Measurements from ENCODE around the gene RBM3. TPM values are rescaled to one million over a fixed set of nuclear protein-coding genes. Genes with fewer than 3 reads are reported as not detected.

Gene RBM3
- total and polyA plus RNA-seq, 3 experiments from 2014 or later: 245 to 272 (median 255) TPM

DNA sequence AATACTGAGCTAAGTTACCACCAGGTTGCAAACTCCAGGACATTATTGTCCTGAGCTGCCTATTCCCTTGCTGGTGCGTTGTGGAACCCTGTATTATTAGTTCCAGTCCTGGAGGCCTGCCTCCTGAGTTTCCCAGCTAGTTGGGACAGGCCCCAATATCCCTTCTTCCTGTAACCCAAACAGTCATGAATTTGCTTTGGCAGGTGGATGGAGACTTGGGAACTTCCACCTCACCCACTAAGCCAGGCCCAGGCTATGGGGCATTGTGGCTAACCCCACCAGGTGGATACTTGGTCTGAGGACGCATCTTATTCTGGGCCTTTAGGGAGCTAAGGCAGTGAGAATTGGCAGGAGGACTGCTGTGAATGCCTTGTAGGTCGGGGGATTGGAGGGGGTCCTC is 5.0 kb downstream of the RBM3 start:
- ChIA-PET POLR2A (interaction anchor here (1.5 kb wide), 1 partner anchor 19 kb away, joined by 3 read pairs; no protein-coding TSS in a partner anchor), CTCF (interaction anchor here (2.2 kb wide), 1 partner anchor 40 kb away, joined by 7 read pairs; the partner anchor contains the start of gene TBC1D25)
- peaks cover 9 to 27% (median 12%) of the 10 kb centered on the region in 3 donors for H3K4me1 Mint-ChIP-seq
- Histone ChIP-seq H3K27me3 (ENCODE audit: insufficient read depth, low read length, poor library complexity, severe bottlenecking) (no peaks in the 10 kb centered on the region), H3K36me3 (ENCODE audit: insufficient read depth, low read length) (peaks cover 29% of the 10 kb centered on the region), H3K4me1 (ENCODE audit: insufficient read depth, low read length) (peaks cover 18% of the 10 kb centered on the region), H3K4me3 (ENCODE audit: low read length) (no peak overlapping the region), H3K9me3 (ENCODE audit: low read length) (no peaks in the 10 kb centered on the region), H3K27ac (ENCODE audit: low read depth, low read length) (no peak overlapping the region)
- peak overlapping the region in 1 of 7 donors; percentile 3 for H3K4me3 Mint-ChIP-seq
- no peak for DNase-seq
- H3K9me3 Mint-ChIP-seq: no peaks in the 10 kb centered on the region
- H3K36me3 Mint-ChIP-seq: peaks cover 0 to 55% (median 9%) of the 10 kb centered on the region in 3 donors
- peak overlapping the region in 4 of 8 donors; percentile 1 to 81 (median 22) for H3K27ac Mint-ChIP-seq
- H3K27me3 Mint-ChIP-seq: peaks cover 0 to 3% of the 10 kb centered on the region in 2 donors

DNA sequence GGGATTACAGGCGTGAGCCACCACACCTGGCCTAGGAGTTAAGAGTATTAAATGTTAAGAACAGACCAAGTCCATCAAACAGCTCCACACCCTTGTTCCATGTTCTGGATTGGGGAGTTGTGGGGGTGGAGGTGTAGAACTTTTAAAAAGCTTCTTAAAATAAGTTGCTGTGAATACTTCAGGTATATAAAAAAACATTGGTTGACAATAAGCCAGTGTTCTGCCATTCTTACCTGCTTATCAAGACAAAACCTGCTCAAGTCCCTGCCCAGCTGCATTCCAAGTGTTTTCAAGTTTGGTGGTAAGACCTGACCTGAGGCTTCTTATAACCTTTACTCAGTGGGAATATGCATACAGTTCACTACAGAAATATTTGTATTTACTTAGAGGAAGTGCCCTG is 6.4 kb downstream of the RBM3 start:
- H3K4me1 Mint-ChIP-seq: peaks cover 5 to 19% (median 7%) of the 10 kb centered on the region in 3 donors
- H3K27ac ChIP-seq (ENCODE audit: low read depth, low read length): no peak overlapping the region
- no peaks in the 10 kb centered on the region for H3K27me3 Mint-ChIP-seq
- no peak overlapping the region for H3K4me3 ChIP-seq (ENCODE audit: low read length)
- no peaks in the 10 kb centered on the region for H3K27me3 ChIP-seq (ENCODE audit: insufficient read depth, low read length, poor library complexity, severe bottlenecking)
- no peaks in the 10 kb centered on the region for H3K9me3 Mint-ChIP-seq
- peaks cover 10% of the 10 kb centered on the region for H3K4me1 ChIP-seq (ENCODE audit: insufficient read depth, low read length)
- DNase-seq: no peak
- no peak overlapping the region for H3K27ac Mint-ChIP-seq
- H3K4me3 Mint-ChIP-seq: no peak overlapping the region
- CTCF ChIA-PET: no interaction called here
- H3K36me3 Mint-ChIP-seq: peaks cover 0 to 44% (median 6%) of the 10 kb centered on the region in 3 donors
- POLR2A ChIA-PET: no interaction called here
- no peaks in the 10 kb centered on the region for H3K9me3 ChIP-seq (ENCODE audit: low read length)
- H3K36me3 ChIP-seq (ENCODE audit: insufficient read depth, low read length): peaks cover 20% of the 10 kb centered on the region

GRCh38 chrX:48584698-48585097 is 10.4 kb downstream of the RBM3 start:
- CTCF ChIA-PET: no interaction called here
- DNase-seq: no peak
- Mint-ChIP-seq H3K4me1 (peaks cover 0 to 3% (median 0%) of the 10 kb centered on the region in 3 donors), H3K4me3 (no peak overlapping the region), H3K9me3 (no peaks in the 10 kb centered on the region), H3K27ac (no peak overlapping the region), H3K27me3 (peaks cover 0 to 1% of the 10 kb centered on the region in 2 donors), H3K36me3 (peaks cover 0 to 3% (median 1%) of the 10 kb centered on the region in 3 donors)
- H3K36me3 ChIP-seq (ENCODE audit: insufficient read depth, low read length): no peaks in the 10 kb centered on the region
- POLR2A ChIA-PET: no interaction called here
- H3K9me3 ChIP-seq (ENCODE audit: low read length): no peaks in the 10 kb centered on the region
- H3K4me1 ChIP-seq (ENCODE audit: insufficient read depth, low read length): no peaks in the 10 kb centered on the region
- H3K27ac ChIP-seq (ENCODE audit: low read depth, low read length): no peak overlapping the region
- H3K4me3 ChIP-seq (ENCODE audit: low read length): no peak overlapping the region
- H3K27me3 ChIP-seq (ENCODE audit: insufficient read depth, low read length, poor library complexity, severe bottlenecking): no peaks in the 10 kb centered on the region

DNA sequence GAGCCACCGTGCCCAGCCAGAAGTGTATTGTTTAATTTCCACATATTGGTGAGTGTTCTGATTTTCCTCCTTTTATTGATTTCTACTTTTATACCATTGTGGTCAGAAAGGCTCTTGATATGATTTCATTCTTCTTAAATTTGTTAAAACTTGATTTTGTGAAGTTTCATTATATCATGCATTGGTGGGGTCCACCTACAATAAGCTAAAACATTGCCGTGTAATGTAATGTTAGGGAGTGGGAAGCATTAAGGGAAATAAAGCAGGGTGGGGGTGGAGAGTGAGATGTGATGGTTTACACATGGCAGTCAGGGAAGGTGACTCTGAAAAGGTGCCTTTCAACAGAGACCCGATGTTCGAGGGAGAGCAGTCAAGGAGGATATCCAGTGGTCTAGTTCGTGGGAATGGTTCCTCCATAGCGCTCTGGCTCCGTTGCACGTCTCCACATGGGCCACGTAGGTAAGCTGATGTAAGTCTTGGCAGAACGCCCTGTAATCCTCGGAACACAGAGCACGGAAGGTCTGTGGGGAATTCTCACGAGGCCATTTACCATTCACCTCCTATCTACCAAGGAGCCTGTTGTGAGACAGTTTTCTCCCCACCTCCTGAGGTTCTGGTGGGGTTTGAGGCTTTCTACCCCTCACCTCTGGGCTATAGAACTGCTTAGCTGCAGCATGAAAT is 15.3 kb downstream of the RBM3 start:
- Histone ChIP-seq H3K9me3 (ENCODE audit: low read length) (no peaks in the 10 kb centered on the region), H3K27ac (ENCODE audit: low read depth, low read length) (peak overlapping the region; percentile 51), H3K36me3 (ENCODE audit: insufficient read depth, low read length) (no peaks in the 10 kb centered on the region), H3K27me3 (ENCODE audit: insufficient read depth, low read length, poor library complexity, severe bottlenecking) (no peaks in the 10 kb centered on the region), H3K4me3 (ENCODE audit: low read length) (no peak overlapping the region), H3K4me1 (ENCODE audit: insufficient read depth, low read length) (no peaks in the 10 kb centered on the region)
- ChIA-PET POLR2A (no interaction called here), CTCF (no interaction called here)
- H3K27ac Mint-ChIP-seq: no peak overlapping the region
- H3K36me3 Mint-ChIP-seq: no peaks in the 10 kb centered on the region
- H3K4me3 Mint-ChIP-seq: no peak overlapping the region
- no peaks in the 10 kb centered on the region for H3K4me1 Mint-ChIP-seq
- peaks cover 0 to 2% of the 10 kb centered on the region in 2 donors for H3K27me3 Mint-ChIP-seq
- no peaks in the 10 kb centered on the region for H3K9me3 Mint-ChIP-seq
- DNase-seq: no peak

- Mint-ChIP-seq H3K4me3 (peak overlapping the region in 1 of 7 donors; percentile 48), H3K27ac (no peak overlapping the region), H3K4me1 (no peaks in the 10 kb centered on the region), H3K27me3 (peaks cover 0 to 2% of the 10 kb centered on the region in 2 donors), H3K9me3 (no peaks in the 10 kb centered on the region), H3K36me3 (no peaks in the 10 kb centered on the region)
- H3K27me3 ChIP-seq (ENCODE audit: insufficient read depth, low read length, poor library complexity, severe bottlenecking): no peaks in the 10 kb centered on the region
- H3K9me3 ChIP-seq (ENCODE audit: low read length): no peaks in the 10 kb centered on the region
- H3K4me3 ChIP-seq (ENCODE audit: low read length): no peak overlapping the region
- DNase-seq: no peak
- peak overlapping the region; percentile 51 for H3K27ac ChIP-seq (ENCODE audit: low read depth, low read length)
- no peaks in the 10 kb centered on the region for H3K4me1 ChIP-seq (ENCODE audit: insufficient read depth, low read length)
- ChIA-PET POLR2A (no interaction called here), CTCF (no interaction called here)
- no peaks in the 10 kb centered on the region for H3K36me3 ChIP-seq (ENCODE audit: insufficient read depth, low read length)
These were observed 16.2 kb downstream of the RBM3 start for GRCh38 chrX:48590203-48591103.

GRCh38 chrX:48591255-48591791 is 17.0 kb downstream of the RBM3 start:
- no peak for DNase-seq
- Mint-ChIP-seq H3K27me3 (peaks cover 0 to 2% of the 10 kb centered on the region in 2 donors), H3K4me3 (peak overlapping the region in 1 of 7 donors; percentile 7), H3K9me3 (no peaks in the 10 kb centered on the region), H3K27ac (no peak overlapping the region), H3K36me3 (no peaks in the 10 kb centered on the region), H3K4me1 (no peaks in the 10 kb centered on the region)
- no peaks in the 10 kb centered on the region for H3K27me3 ChIP-seq (ENCODE audit: insufficient read depth, low read length, poor library complexity, severe bottlenecking)
- H3K36me3 ChIP-seq (ENCODE audit: insufficient read depth, low read length): no peaks in the 10 kb centered on the region
- H3K27ac ChIP-seq (ENCODE audit: low read depth, low read length): peak overlapping the region; percentile 16
- no peaks in the 10 kb centered on the region for H3K9me3 ChIP-seq (ENCODE audit: low read length)
- CTCF ChIA-PET: no interaction called here
- H3K4me1 ChIP-seq (ENCODE audit: insufficient read depth, low read length): no peaks in the 10 kb centered on the region
- no peak overlapping the region for H3K4me3 ChIP-seq (ENCODE audit: low read length)
- POLR2A ChIA-PET: no interaction called here

DNA sequence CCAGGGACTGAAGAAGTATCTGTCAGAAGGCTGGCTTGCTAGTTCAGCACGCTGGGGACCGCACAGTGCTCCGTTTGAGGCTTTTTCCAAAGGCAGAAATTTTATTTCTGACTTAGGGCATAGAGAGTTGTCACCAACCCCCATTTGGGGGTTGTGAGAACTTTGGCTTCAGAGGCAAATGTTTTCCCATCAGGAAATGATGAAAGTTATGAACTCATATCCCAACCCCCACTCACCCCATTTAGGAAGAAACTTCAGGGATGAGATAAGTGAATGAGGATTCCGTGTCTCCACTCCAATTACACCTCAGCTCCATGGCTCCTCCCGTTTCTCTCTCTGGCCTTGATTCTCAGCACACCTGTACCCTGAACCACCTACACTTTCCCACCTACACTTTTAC is 18.7 kb downstream of the RBM3 start:
- Mint-ChIP-seq H3K36me3 (peaks cover 0 to 7% (median 0%) of the 10 kb centered on the region in 3 donors), H3K4me1 (peaks cover 6 to 10% (median 6%) of the 10 kb centered on the region in 3 donors), H3K4me3 (no peak overlapping the region), H3K27ac (peak overlapping the region in 1 of 8 donors; percentile 24), H3K9me3 (no peaks in the 10 kb centered on the region), H3K27me3 (peaks cover 0 to 6% of the 10 kb centered on the region in 2 donors)
- Histone ChIP-seq H3K4me1 (ENCODE audit: insufficient read depth, low read length) (no peaks in the 10 kb centered on the region), H3K36me3 (ENCODE audit: insufficient read depth, low read length) (no peaks in the 10 kb centered on the region), H3K27ac (ENCODE audit: low read depth, low read length) (no peak overlapping the region), H3K4me3 (ENCODE audit: low read length) (no peak overlapping the region), H3K9me3 (ENCODE audit: low read length) (no peaks in the 10 kb centered on the region), H3K27me3 (ENCODE audit: insufficient read depth, low read length, poor library complexity, severe bottlenecking) (no peaks in the 10 kb centered on the region)
- ChIA-PET CTCF (no interaction called here), POLR2A (no interaction called here)
- DNase-seq: no peak

GRCh38 chrX:48595929-48596328 is 21.6 kb downstream of the RBM3 start:
- no peaks in the 10 kb centered on the region for H3K27me3 ChIP-seq (ENCODE audit: insufficient read depth, low read length, poor library complexity, severe bottlenecking)
- Mint-ChIP-seq H3K27ac (no peak overlapping the region), H3K9me3 (no peaks in the 10 kb centered on the region), H3K36me3 (peaks cover 0 to 19% (median 0%) of the 10 kb centered on the region in 3 donors), H3K27me3 (peaks cover 0 to 5% of the 10 kb centered on the region in 2 donors), H3K4me3 (no peak overlapping the region), H3K4me1 (peaks cover 11 to 20% (median 16%) of the 10 kb centered on the region in 3 donors)
- DNase-seq: no peak
- H3K27ac ChIP-seq (ENCODE audit: low read depth, low read length): no peak overlapping the region
- H3K9me3 ChIP-seq (ENCODE audit: low read length): no peaks in the 10 kb centered on the region
- peaks cover 8% of the 10 kb centered on the region for H3K4me1 ChIP-seq (ENCODE audit: insufficient read depth, low read length)
- peaks cover 5% of the 10 kb centered on the region for H3K36me3 ChIP-seq (ENCODE audit: insufficient read depth, low read length)
- CTCF ChIA-PET: no interaction called here
- POLR2A ChIA-PET: interaction anchor here (0.8 kb wide), 1 partner anchor 18 kb away, joined by 6 read pairs; no protein-coding TSS in a partner anchor
- H3K4me3 ChIP-seq (ENCODE audit: low read length): no peak overlapping the region

All from CD8-positive, alpha-beta memory T cell (primary cell).